ENCODE data around the gene MCU.

GRCh38 chr10:72898616-72899015 is 206.7 kb downstream of the MCU start:
- TF ChIP-seq FOXM1 (IDR thresholded peaks at IDR 0.05; ENCODE audit: borderline replicate concordance) (no peak), NFRKB (IDR thresholded peaks at IDR 0.05) (no peak), ELF4 (IDR thresholded peaks at IDR 0.05) (no peak), BHLHE40 (IDR thresholded peaks at IDR 0.05; ENCODE audit: borderline replicate concordance) (no peak), LEF1 (IDR thresholded peaks at IDR 0.05; ENCODE audit: borderline replicate concordance) (no peak), FOXA1 (IDR thresholded peaks at IDR 0.05) (no peak), ARNT (IDR thresholded peaks at IDR 0.05) (no peak), HDGF (IDR thresholded peaks at IDR 0.05; ENCODE audit: borderline replicate concordance) (no peak), L3MBTL2 (conservative IDR thresholded peaks at IDR 0.05) (no peak), PKNOX1 (IDR thresholded peaks at IDR 0.05) (no peak), SUZ12 (IDR thresholded peaks at IDR 0.05) (no peak), SP1 (IDR thresholded peaks at IDR 0.05) (no peak)

Measured in HEK293T (cell line).